Neural cell (in vitro differentiated cells): ENCODE results near the gene PDIA6.

Source experiments
- EP300 ChIP-seq: fragments of 450-650 bp; conservative IDR thresholded peaks from 2 replicates; pipeline ENCODE4 v1.6.1; 2014; ENCODE audit warnings: antibody characterized with exemption, mild to moderate bottlenecking, moderate library complexity; ENCODE audit not compliant: poor library complexity, severe bottlenecking
- EZH2 ChIP-seq: fragments of 200-600, 300-800 bp; shearing (Covaris generic), sonication (generic); IDR thresholded peaks from 2 replicates; pipeline ENCODE4 v1.6.1; 2014; ENCODE audit warnings: antibody characterized with exemption, low read length, borderline replicate concordance, mild to moderate bottlenecking; ENCODE audit not compliant: insufficient read depth, poor library complexity, severe bottlenecking
- MXI1 ChIP-seq: fragments of 450-650 bp; conservative IDR thresholded peaks from 2 replicates; pipeline ENCODE4 v1.6.1; 2014; ENCODE audit warnings: antibody characterized with exemption, mild to moderate bottlenecking; ENCODE audit not compliant: poor library complexity, severe bottlenecking
- SMC3 ChIP-seq: fragments of 450-650 bp; conservative IDR thresholded peaks from 2 replicates; pipeline ENCODE4 v1.6.1; 2014; ENCODE audit warnings: antibody characterized with exemption, mild to moderate bottlenecking, moderate library complexity; ENCODE audit not compliant: poor library complexity
- TAF1 ChIP-seq: IDR thresholded peaks from 2 replicates; pipeline ENCODE4 v1.6.1; 2012; ENCODE audit warnings: low read depth
- TF ChIP-seq, protein P1 (sequence below): fragments of 450-650 bp; IDR thresholded peaks from 2 replicates; pipeline ENCODE4 v1.5.1; 2014; ENCODE audit warnings: antibody characterized with exemption, mild to moderate bottlenecking, moderate library complexity; ENCODE audit not compliant: poor library complexity, severe bottlenecking

DNA sequence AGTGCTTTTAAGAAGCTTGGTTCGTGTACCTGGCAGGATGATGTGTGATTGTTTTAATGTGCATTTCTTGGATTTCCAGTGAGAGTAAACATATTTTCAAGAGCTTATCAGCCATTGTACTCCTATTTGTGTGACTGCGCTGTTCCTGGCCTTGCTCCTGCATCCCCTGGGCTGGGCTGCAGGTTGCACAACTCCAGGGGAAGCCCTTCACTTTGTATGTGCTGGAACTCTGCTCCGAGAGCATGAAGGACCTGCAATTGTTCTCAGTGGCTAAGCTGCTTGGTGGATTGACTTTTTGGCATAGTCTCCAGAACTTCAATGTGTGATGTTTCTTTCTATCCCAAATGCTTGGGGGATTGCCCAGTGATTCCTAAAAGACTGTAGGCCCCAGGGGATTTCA is 72.4 kb downstream of the PDIA6 start:
- TF ChIP-seq, protein P1, sequence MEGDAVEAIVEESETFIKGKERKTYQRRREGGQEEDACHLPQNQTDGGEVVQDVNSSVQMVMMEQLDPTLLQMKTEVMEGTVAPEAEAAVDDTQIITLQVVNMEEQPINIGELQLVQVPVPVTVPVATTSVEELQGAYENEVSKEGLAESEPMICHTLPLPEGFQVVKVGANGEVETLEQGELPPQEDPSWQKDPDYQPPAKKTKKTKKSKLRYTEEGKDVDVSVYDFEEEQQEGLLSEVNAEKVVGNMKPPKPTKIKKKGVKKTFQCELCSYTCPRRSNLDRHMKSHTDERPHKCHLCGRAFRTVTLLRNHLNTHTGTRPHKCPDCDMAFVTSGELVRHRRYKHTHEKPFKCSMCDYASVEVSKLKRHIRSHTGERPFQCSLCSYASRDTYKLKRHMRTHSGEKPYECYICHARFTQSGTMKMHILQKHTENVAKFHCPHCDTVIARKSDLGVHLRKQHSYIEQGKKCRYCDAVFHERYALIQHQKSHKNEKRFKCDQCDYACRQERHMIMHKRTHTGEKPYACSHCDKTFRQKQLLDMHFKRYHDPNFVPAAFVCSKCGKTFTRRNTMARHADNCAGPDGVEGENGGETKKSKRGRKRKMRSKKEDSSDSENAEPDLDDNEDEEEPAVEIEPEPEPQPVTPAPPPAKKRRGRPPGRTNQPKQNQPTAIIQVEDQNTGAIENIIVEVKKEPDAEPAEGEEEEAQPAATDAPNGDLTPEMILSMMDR = no peak
- TF ChIP-seq EP300 (no peak), SMC3 (no peak), EZH2 (no peak), MXI1 (no peak), TAF1 (no peak)
